Epithelial cell of proximal tubule (primary cell): ENCODE measurements around the gene CHD9. TPM values are rescaled to one million over a fixed set of nuclear protein-coding genes. Genes with fewer than 3 reads are reported as not detected.
"Not testable (repeated sequence)": the region's sequence is repeated elsewhere in the genome, so short reads cannot be mapped to it uniquely, and the experiment has no call there.

ENCODE experiments used
- DNase-seq: peaks from one replicate; pipeline ENCODE4 v3.0.0-alpha.2; 2011; ENCODE audit warnings: low read depth
- H3K4me3 ChIP-seq: 2 replicates; pipeline ENCODE4 v1.5.1; 2011; ENCODE audit warnings: low read depth, mild to moderate bottlenecking, low read length
- total RNA-seq: library from RNA; depleted of rRNA; stranded (reverse); fragments of >200 nt; gene quantifications from 2 replicates; pipeline ENCODE4 v1.2.3, GENCODE V29; 2015
- TF ChIP-seq, protein P1 (sequence below): conservative IDR thresholded peaks from 2 replicates; pipeline ENCODE4 v1.5.1; 2012; ENCODE audit warnings: low read depth, mild to moderate bottlenecking, low read length

CHD9 gene
- total RNA-seq, 1 donor from 2014 or later = 14.6 TPM

DNA sequence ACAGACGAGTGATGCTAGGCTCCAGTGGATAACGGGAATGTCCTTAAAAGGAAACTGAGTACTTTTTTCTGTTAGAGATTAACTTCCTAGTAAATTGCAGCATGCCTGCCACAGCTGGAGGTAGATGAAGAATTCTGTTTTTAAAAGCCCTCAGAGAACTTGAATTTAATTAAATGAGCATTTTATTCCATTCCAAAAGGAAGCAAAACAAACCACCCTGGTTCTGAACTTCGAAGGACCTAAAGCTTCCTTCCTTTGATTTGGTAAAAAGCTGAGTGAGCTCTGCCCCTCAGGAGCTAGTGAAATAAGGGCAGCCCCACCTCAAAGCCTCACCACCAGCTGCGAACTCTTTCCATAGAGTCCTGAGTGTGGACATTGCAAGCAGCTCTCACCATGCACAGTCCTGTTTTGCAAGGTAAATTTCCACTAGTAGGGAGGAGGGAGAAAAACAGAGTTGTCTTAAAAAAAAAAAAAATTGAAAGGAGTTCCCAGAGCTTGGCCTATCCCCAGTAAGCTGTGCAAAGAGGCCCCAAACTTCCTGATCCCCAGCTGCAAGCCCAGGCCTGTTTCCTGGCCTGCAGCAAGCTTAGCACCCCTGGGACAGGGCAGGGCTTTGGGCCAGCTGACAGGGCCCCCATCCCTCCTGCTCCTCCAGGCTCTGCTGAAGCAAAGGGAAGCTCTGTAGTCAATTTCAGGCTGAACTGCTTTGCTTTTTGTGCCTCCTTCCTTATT, 13.3 kb upstream of the CHD9 start:
- TF ChIP-seq, protein P1, sequence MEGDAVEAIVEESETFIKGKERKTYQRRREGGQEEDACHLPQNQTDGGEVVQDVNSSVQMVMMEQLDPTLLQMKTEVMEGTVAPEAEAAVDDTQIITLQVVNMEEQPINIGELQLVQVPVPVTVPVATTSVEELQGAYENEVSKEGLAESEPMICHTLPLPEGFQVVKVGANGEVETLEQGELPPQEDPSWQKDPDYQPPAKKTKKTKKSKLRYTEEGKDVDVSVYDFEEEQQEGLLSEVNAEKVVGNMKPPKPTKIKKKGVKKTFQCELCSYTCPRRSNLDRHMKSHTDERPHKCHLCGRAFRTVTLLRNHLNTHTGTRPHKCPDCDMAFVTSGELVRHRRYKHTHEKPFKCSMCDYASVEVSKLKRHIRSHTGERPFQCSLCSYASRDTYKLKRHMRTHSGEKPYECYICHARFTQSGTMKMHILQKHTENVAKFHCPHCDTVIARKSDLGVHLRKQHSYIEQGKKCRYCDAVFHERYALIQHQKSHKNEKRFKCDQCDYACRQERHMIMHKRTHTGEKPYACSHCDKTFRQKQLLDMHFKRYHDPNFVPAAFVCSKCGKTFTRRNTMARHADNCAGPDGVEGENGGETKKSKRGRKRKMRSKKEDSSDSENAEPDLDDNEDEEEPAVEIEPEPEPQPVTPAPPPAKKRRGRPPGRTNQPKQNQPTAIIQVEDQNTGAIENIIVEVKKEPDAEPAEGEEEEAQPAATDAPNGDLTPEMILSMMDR = no peak
- peak overlapping the region; percentile 17 for H3K4me3 ChIP-seq
- DNase-seq = peak; percentile 63

DNA sequence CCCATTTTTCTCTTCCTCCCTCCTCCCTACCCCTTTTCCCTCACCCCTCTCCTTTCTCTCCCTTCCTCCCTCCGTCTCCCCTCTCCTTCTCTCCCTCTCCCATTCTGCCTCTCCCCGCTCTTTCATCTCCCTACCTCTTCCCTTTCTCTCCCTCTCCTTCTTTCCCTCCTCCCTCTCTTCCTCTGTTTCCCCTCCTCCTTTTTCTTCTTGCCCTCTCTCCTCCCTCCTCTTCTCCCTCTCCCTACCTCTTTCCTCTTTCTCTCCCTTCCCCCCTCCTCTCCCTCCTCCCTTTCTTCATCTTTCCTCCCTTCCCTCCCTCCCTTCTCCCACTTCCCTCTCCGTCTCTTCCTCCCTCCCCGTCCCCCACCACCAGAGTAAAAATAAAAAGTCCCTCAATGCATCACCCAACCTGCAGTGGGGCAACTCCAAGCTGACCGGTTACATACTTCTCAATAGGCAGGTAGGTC, 12.5 kb upstream of the CHD9 start:
- H3K4me3 ChIP-seq = peak overlapping the region; percentile 12
- no peak for DNase-seq
- TF ChIP-seq, protein P1 = no peak

DNA sequence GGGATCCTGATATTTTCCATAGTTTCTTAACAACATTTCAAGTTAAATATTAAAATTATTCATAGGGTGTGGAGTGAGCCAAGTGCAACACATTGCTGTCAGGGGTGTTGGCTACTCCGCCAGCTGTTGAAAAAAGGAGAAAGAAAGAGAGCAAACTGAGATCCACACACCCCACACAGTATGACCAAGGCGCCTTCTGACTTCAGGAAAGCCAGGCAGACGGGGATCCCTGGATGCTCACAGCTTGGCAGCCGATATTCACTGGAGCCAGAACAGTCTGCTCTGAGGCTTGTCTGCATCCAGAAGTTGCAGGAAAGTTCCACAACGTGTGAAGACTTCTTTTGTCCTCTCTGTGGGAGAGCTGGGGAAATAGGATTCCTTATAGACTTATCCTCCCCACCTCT, 11.4 kb upstream of the CHD9 start:
- TF ChIP-seq, protein P1 = no peak
- H3K4me3 ChIP-seq = peak overlapping the region; percentile 12
- no peak for DNase-seq

DNA sequence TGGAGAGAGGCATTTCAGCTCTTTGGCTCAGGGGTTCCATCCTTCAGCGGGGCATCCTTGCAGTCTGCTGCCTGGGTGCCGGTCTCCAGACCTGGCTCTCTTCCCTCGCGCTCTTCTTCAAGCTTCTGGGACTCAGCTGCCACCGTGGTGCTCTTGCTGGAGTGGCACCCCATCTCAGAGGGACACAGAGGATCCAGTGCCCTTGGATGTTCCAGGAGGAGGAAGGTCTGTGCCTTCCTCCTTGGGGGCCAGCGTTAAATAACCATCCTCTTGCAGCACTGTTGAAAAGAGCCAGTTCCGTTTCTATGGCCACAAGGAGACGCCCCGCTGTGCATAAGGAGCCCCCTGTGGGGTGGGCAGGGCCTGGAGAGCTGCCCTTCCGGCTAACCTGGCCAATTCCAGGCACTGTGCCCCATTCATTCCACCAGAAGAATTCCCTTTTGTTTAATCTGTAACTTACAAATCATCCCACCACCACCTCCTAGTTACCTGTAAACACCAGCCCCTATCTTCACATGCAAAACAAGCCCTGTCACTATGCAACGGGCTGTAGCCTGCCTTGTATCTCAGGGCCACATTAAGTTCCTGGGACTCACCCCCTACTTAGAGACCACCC, 10.7 kb upstream of the CHD9 start:
- H3K4me3 ChIP-seq = peak overlapping the region; percentile 12
- DNase-seq = peak; percentile 72
- TF ChIP-seq, protein P1 = no peak

DNA sequence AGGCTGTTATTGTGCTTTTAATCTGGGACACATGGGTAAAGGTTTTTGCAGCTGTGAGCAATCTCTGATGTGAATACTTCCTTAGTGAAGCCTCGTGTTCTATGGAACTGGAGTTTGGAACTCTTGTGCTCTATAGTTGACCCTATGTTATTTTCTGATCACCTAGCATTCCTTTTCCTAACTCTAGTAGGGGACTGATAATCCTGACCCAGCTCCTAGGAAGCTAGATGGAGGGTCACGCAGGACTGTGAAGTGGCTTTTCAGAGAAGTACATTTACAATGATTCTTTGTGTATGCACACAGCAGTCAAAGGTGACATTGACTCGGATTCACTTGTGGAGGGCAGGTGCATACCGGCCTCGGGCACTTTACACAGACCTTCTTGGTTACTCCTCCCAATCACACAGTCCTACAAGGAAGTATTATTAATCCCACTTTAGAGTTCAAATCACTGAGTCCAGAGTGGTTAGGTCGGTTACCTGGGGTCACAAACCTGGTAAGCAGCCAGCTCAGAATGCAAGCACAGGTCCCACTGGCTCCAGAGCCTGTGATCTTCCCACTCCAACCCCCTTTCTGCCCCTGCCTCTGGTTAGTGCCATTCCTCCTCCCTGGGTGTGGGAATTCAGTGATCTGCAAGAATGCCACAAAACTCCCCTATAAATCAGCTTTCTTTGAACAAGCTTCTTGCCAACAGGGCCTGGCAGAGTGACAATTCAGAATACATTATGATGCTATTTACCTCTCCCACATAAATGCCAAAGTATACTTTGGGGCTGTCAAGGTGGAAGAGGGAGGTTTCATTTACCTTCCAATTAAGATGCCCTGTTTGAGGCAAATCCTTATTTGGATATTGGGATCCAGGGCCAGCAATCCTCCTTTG, 9.2 kb upstream of the CHD9 start:
- H3K4me3 ChIP-seq = no peak overlapping the region
- no peak for DNase-seq
- TF ChIP-seq, protein P1 = no peak

DNA sequence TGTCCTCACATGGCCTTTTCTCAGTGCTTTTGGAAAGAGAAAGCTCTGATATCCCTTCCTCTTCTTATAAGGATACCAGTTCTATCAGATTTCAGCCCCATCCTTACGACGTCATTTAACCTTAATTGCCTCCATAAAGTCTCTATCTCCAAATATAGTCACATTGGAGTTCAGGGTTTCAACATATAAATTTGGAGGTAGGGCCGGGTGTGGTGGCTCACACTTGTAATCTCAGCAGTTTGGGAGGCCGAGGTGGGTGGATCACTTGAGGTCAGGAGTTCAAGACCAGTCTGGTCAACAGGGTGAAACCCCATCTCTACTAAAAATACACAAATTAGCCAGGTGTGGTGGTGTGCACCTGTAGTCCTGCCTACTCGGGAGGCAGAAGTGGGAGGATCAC, 7.3 kb upstream of the CHD9 start:
- H3K4me3 ChIP-seq, DNase-seq: not testable (repeated sequence)

DNA sequence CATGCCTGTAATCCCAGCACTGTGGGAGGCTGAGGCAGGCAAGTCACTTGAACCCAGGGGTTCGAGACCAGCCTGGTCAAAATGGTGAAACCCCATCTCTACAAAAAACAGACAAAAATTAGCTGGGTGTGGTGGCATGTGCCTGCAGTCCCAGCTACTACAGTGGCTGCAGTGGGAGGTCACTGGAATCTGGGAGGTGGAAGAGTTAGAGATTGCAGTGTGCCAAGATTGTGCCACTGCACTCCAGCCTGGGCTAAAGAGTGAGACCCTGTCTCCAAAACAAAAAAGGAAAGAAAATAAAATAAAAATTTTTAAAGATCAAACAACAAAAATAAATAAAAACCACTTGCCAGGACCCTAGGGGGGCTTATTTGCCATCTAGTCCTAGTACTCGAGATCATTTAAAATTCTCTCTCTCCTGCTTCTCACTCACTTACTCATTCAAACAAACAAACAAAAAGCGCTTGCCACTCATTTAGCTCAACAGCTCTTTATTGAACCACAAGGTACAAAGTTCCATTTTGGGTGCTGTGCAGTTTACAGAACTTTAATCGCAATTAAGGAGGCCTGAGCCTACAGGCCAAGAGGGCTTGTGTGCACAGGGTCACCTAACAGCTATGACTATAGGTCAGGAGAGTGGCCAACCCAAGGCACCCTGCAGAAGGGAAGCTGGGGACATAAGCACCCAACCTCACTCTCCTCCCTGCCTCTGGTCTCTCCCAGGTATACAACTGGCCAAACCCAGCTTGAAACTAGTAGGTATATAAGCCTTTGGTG, 6.5 kb upstream of the CHD9 start:
- no peak for DNase-seq
- TF ChIP-seq, protein P1 = no peak
- H3K4me3 ChIP-seq = no peak overlapping the region

DNA sequence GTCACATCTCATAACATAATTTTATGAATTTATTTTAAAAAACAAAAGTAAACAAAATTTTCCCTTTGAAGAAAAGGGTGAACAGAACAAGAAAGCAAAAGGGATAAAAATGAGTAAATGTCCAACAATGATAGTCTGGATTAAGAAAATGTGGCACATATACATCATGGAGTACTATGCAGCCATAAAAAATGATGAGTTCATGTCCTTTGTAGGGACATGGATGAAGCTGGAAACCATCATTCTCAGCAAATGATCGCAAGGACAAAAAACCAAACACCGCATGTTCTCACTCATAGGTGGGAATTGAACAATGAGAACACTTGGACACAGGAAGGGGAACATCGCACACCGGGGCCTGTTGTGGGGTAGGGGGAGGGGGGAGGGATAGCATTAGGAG, 3.5 kb upstream of the CHD9 start:
- H3K4me3 ChIP-seq, DNase-seq: not testable (repeated sequence)
